ENCODE measurements around the gene POFUT1.

GRCh38 chr20:32181606-32182005 lies 26.1 kb upstream of the POFUT1 start:
- TF ChIP-seq CTCF (IDR thresholded peaks at IDR 0.05) (no peak), JUND (IDR thresholded peaks at IDR 0.05) (no peak)

Data from SK-N-SH (cell line).